CD4-positive, alpha-beta T cell treated with Interferon alpha-2 for 1 hour (primary cell): ENCODE results near the gene YKT6.

Experiments used
- DNase-seq, 2 donors: peaks; one replicate each; pipeline ENCODE4 v3.0.0-alpha.2; 2020 to 2022

YKT6 gene

GRCh38 chr7:44237696-44238095 is 36.9 kb downstream of the YKT6 start:
- no peak for DNase-seq

- no peak for DNase-seq
Observed at GRCh38 chr7:44238116-44238695, 37.4 kb downstream of the YKT6 start.

GRCh38 chr7:44239361-44239760 is 38.6 kb downstream of the YKT6 start:
- DNase-seq: no peak

- DNase-seq: no peak
Observed at GRCh38 chr7:44240376-44240775, 39.6 kb downstream of the YKT6 start.

- peak; percentile 60 to 67 for DNase-seq
Observed at GRCh38 chr7:44240983-44241510, 40.3 kb downstream of the YKT6 start.

- no peak for DNase-seq
Observed at GRCh38 chr7:44242091-44242490, 41.3 kb downstream of the YKT6 start.

- peak in 1 of 2 donors; percentile 25 for DNase-seq
Observed at GRCh38 chr7:44244282-44244681, 43.5 kb downstream of the YKT6 start.

- no peak for DNase-seq
Observed at GRCh38 chr7:44246396-44247113, 45.8 kb downstream of the YKT6 start.

GRCh38 chr7:44247868-44248651 is 47.3 kb downstream of the YKT6 start:
- no peak for DNase-seq

GRCh38 chr7:44249639-44250234 is 49.0 kb downstream of the YKT6 start:
- DNase-seq: no peak

- DNase-seq: no peak
Observed at GRCh38 chr7:44251269-44251668, 50.5 kb downstream of the YKT6 start.

GRCh38 chr7:44251881-44252280 is 51.1 kb downstream of the YKT6 start:
- no peak for DNase-seq

- no peak for DNase-seq
Observed at GRCh38 chr7:44256459-44256858, 55.7 kb downstream of the YKT6 start.

- DNase-seq: no peak
Observed at GRCh38 chr7:44257213-44257612, 56.4 kb downstream of the YKT6 start.

GRCh38 chr7:44257618-44258422 is 57.0 kb downstream of the YKT6 start:
- peak; percentile 71 to 72 for DNase-seq

GRCh38 chr7:44258423-44258760 is 57.6 kb downstream of the YKT6 start:
- no peak for DNase-seq

GRCh38 chr7:44258865-44259546 is 58.2 kb downstream of the YKT6 start:
- DNase-seq: no peak

- DNase-seq: no peak
Observed at GRCh38 chr7:44259547-44260457, 59.0 kb downstream of the YKT6 start.

- DNase-seq: peak in 1 of 2 donors; percentile 6
Observed at GRCh38 chr7:44261240-44261639, 60.5 kb downstream of the YKT6 start.

GRCh38 chr7:44262031-44262430 is 61.3 kb downstream of the YKT6 start:
- no peak for DNase-seq
